PFSK-1 (cell line): ENCODE measurements around the gene SNX30.

Experiments
- FOXP2 ChIP-seq: optimal IDR thresholded peaks from 2 replicates; pipeline ENCODE3; 2011; ENCODE audit warnings: borderline replicate concordance, control low read depth, inconsistent platforms; ENCODE audit not compliant: insufficient read depth; ENCODE audit errors: extremely low read length, extremely low read depth
- POLR2AphosphoS5 ChIP-seq: IDR thresholded peaks from 2 replicates; pipeline ENCODE4 v1.6.1; 2012; ENCODE audit warnings: low read depth, mild to moderate bottlenecking, control low read depth, low read length, moderate library complexity
- SIN3A ChIP-seq: IDR thresholded peaks from 2 replicates; pipeline ENCODE4 v1.6.1; 2012; ENCODE audit warnings: mild to moderate bottlenecking, low read length, moderate library complexity, borderline replicate concordance; ENCODE audit not compliant: insufficient read depth
- TAF1 ChIP-seq: IDR thresholded peaks from 2 replicates; pipeline ENCODE4 v1.6.1; 2012; ENCODE audit warnings: low read length, control low read depth, borderline replicate concordance; ENCODE audit not compliant: insufficient read depth
- TF ChIP-seq, protein P1 (sequence below), 2 experiments: IDR thresholded peaks; 2 replicates each; pipeline versions ENCODE4 v1.6.1 to v1.8.0; 2011 to 2012; ENCODE audit warnings: low read depth in 2 of 2, low read length in 2 of 2, control low read depth in 1 of 2, inconsistent platforms in 1 of 2, mild to moderate bottlenecking in 1 of 2, moderate library complexity in 1 of 2; ENCODE audit not compliant: insufficient read depth in 1 of 2

The SNX30 gene

DNA sequence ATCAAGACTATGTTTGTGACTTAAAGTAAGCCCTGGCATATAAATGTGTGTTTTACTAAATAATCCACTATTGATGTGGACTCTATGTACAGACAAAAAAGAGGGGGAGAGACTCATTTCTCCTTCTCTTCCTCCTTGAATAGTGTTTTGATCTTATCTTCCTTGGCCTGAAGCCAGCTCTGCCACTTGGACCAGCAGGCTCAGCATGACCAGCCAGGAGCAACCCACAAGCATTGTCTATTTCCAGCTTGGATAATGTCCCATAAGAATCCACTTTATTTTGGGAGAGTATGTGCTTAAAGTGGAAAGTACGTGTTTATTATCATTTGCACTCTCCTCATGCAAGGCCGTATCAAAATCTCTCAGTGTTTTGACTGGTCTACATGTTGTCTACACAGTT, 164.0 kb downstream of the SNX30 start:
- no peak for TF ChIP-seq FOXP2
- no peak for TF ChIP-seq POLR2AphosphoS5
- TF ChIP-seq, protein P1, sequence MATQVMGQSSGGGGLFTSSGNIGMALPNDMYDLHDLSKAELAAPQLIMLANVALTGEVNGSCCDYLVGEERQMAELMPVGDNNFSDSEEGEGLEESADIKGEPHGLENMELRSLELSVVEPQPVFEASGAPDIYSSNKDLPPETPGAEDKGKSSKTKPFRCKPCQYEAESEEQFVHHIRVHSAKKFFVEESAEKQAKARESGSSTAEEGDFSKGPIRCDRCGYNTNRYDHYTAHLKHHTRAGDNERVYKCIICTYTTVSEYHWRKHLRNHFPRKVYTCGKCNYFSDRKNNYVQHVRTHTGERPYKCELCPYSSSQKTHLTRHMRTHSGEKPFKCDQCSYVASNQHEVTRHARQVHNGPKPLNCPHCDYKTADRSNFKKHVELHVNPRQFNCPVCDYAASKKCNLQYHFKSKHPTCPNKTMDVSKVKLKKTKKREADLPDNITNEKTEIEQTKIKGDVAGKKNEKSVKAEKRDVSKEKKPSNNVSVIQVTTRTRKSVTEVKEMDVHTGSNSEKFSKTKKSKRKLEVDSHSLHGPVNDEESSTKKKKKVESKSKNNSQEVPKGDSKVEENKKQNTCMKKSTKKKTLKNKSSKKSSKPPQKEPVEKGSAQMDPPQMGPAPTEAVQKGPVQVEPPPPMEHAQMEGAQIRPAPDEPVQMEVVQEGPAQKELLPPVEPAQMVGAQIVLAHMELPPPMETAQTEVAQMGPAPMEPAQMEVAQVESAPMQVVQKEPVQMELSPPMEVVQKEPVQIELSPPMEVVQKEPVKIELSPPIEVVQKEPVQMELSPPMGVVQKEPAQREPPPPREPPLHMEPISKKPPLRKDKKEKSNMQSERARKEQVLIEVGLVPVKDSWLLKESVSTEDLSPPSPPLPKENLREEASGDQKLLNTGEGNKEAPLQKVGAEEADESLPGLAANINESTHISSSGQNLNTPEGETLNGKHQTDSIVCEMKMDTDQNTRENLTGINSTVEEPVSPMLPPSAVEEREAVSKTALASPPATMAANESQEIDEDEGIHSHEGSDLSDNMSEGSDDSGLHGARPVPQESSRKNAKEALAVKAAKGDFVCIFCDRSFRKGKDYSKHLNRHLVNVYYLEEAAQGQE (IDR thresholded peaks at IDR 0.05; ENCODE audit: insufficient read depth in 1 of 2, low read depth in 2 of 2, low read length in 2 of 2), result no peak
- no peak for TF ChIP-seq TAF1
- TF ChIP-seq SIN3A, result no peak

DNA sequence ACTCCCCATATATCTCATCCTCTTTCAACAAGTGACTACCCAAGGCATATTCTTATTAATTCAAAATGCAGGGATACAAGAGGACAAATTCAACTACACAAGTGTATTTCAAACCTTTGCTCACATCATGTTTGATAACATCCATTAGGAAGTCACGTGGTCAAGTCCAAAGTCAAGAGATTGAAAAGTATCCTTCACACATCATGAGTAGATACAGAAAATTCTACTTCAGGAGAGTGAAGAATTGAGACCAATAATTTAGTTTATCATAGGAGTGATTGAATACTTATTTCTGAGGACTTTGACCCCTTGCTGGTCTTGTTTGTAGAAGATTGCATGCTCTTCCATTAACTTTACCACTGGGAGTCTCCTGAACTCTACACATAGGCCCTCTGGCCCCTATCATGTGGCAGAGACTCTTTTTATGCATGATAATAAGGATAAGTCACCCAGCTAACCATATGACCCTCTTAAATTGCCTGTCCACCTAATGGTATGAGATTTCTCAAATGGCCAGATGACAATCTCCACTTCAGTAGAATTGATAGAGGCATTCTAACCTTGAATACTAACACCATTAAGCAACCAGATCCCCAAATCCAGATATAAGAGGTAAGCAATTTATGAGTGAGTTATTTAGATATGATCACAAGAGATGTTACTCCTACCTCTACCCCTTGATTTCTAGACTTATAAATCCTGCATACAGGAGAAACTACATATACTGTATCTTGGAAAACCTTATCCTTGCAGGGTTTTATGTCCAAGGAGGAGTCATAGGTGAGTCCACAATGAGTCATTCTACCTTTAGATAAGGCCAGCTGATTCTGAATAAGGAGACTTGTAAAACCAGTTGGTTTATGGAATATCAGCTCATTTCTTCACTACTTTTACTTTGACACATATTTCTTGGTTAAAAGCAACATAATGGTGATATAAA, 166.8 kb downstream of the SNX30 start:
- TF ChIP-seq SIN3A (no peak), POLR2AphosphoS5 (no peak), FOXP2 (no peak), TAF1 (no peak)
- TF ChIP-seq, protein P1 (IDR thresholded peaks at IDR 0.05; ENCODE audit: insufficient read depth in 1 of 2, low read depth in 2 of 2, low read length in 2 of 2), result no peak

DNA sequence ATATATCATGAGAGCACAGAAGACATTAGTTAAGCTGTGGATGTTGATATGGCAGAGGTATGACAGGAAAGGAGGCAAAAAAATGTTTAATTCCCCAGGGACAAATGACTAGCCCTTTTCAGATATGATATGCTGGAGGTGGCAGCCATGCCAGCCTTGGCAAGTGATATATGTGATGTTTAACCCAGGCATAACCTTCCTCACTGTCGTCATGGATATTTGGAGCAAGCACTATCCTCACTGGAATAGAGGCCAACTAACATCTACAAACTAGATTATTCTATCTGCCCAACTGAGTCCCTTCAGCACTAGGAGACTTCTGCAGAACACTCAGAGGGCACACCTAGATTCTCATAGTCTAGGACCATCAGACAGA, 167.4 kb downstream of the SNX30 start:
- TF ChIP-seq TAF1, result no peak
- TF ChIP-seq, protein P1 (IDR thresholded peaks at IDR 0.05; ENCODE audit: insufficient read depth in 1 of 2, low read depth in 2 of 2, low read length in 2 of 2), result no peak
- TF ChIP-seq SIN3A, result no peak
- no peak for TF ChIP-seq FOXP2
- no peak for TF ChIP-seq POLR2AphosphoS5

DNA sequence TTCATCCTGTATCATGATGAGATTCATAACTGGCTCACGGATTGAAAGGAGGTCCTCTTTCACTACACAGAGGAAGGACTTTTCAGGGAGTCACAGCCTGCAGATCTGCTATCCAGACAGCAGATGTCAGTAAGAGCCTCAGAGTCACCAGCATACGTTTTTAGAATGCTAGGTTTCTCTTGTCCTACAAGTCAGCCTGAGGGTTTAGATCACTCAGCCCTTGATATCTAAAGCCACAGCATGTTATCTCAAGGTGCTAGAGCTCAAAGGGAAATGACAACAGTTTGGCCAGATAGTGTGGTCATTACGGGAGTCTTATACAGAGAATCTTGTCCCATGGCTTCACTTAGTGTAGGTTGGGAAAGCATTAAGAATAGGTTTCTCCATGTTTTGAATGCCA, 171.0 kb downstream of the SNX30 start:
- TF ChIP-seq SIN3A, result no peak
- no peak for TF ChIP-seq POLR2AphosphoS5
